RWPE2 (cell line): ENCODE results near the gene KCNN3.

Source experiments
- ATAC-seq: fragments of 200-7000 bp; cut with Tn5 transposase; 3 replicates; pipeline ENCODE4 v1.9.1; 2021; ENCODE audit warnings: low read depth
- DNase-seq: peaks from one replicate; pipeline ENCODE4 v3.0.0-alpha.2; 2020; ENCODE audit warnings: low spot score
- H3K27ac ChIP-seq: fragments of 450-650 bp; 2 replicates; pipeline ENCODE4 v1.5.1; 2017; ENCODE audit warnings: mild to moderate bottlenecking; ENCODE audit not compliant: poor library complexity, severe bottlenecking
- H3K27me3 ChIP-seq: fragments of 250-450 bp; sonication (Bioruptor Pico); 2 replicates; pipeline ENCODE4 v1.5.1; 2021; ENCODE audit warnings: mild to moderate bottlenecking, moderate library complexity; ENCODE audit not compliant: insufficient read depth, poor library complexity, severe bottlenecking
- H3K36me3 ChIP-seq: fragments of 250-450 bp; sonication (Bioruptor Pico); 2 replicates; pipeline ENCODE4 v1.5.1; 2020; ENCODE audit warnings: low read depth, mild to moderate bottlenecking, moderate library complexity
- H3K4me1 ChIP-seq: fragments of 250-450 bp; sonication (Bioruptor Pico); 2 replicates; pipeline ENCODE4 v1.5.1; 2021; ENCODE audit warnings: mild to moderate bottlenecking, moderate library complexity; ENCODE audit not compliant: insufficient read depth, poor library complexity, severe bottlenecking
- H3K4me3 ChIP-seq: fragments of 250-450 bp; sonication (Bioruptor Pico); 2 replicates; pipeline ENCODE4 v1.5.1; 2021; ENCODE audit warnings: mild to moderate bottlenecking, moderate library complexity; ENCODE audit not compliant: severe bottlenecking
- H3K9me3 ChIP-seq: fragments of 250-450 bp; sonication (Bioruptor Pico); 2 replicates; pipeline ENCODE4 v1.5.1; 2021; ENCODE audit warnings: mild to moderate bottlenecking, moderate library complexity; ENCODE audit not compliant: severe bottlenecking
- TF ChIP-seq, protein P1 (sequence below): fragments of 450-650 bp; IDR thresholded peaks from one replicate; pipeline ENCODE4 v1.5.1; 2017; ENCODE audit warnings: mild to moderate bottlenecking, moderate library complexity; ENCODE audit not compliant: poor library complexity, severe bottlenecking

KCNN3 gene

DNA sequence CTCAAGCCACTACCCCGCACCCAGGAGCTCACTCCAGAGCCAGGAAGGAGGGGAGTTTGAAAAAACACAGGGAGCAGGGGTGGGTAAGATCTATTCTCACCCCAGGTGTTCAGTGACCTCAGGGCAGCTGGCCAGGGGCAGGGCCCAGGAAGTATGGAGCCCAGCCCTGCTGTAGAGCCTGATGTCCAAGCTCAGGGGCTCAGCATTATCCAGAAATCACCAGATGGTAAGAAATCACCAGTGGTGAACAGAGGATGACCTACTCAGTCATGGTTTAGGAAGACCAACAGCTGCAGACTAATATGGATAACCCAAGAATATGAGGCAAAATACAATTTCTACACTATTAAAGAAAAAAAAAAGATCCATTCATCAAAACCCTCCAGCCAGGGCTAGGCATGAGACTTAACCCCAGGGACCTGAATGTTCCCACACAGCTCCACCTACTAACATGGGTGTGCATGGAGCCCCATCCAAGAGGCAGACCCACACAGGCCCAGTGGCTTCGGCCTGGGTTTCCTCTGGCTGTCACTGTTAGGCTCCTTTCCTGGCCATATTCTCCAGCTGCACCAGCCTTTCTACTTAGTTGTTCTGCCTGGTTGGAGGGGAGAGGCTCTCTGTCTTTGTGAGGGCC lies 67.6 kb downstream of the KCNN3 start:
- no peaks in the 10 kb centered on the region for H3K4me1 ChIP-seq
- TF ChIP-seq, protein P1, sequence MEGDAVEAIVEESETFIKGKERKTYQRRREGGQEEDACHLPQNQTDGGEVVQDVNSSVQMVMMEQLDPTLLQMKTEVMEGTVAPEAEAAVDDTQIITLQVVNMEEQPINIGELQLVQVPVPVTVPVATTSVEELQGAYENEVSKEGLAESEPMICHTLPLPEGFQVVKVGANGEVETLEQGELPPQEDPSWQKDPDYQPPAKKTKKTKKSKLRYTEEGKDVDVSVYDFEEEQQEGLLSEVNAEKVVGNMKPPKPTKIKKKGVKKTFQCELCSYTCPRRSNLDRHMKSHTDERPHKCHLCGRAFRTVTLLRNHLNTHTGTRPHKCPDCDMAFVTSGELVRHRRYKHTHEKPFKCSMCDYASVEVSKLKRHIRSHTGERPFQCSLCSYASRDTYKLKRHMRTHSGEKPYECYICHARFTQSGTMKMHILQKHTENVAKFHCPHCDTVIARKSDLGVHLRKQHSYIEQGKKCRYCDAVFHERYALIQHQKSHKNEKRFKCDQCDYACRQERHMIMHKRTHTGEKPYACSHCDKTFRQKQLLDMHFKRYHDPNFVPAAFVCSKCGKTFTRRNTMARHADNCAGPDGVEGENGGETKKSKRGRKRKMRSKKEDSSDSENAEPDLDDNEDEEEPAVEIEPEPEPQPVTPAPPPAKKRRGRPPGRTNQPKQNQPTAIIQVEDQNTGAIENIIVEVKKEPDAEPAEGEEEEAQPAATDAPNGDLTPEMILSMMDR = no peak
- no peaks in the 10 kb centered on the region for H3K36me3 ChIP-seq
- peaks cover 15% of the 10 kb centered on the region for H3K27me3 ChIP-seq
- no peak overlapping the region for H3K4me3 ChIP-seq
- ATAC-seq = no peak
- H3K27ac ChIP-seq = no peak overlapping the region
- no peaks in the 10 kb centered on the region for H3K9me3 ChIP-seq
- no peak for DNase-seq

DNA sequence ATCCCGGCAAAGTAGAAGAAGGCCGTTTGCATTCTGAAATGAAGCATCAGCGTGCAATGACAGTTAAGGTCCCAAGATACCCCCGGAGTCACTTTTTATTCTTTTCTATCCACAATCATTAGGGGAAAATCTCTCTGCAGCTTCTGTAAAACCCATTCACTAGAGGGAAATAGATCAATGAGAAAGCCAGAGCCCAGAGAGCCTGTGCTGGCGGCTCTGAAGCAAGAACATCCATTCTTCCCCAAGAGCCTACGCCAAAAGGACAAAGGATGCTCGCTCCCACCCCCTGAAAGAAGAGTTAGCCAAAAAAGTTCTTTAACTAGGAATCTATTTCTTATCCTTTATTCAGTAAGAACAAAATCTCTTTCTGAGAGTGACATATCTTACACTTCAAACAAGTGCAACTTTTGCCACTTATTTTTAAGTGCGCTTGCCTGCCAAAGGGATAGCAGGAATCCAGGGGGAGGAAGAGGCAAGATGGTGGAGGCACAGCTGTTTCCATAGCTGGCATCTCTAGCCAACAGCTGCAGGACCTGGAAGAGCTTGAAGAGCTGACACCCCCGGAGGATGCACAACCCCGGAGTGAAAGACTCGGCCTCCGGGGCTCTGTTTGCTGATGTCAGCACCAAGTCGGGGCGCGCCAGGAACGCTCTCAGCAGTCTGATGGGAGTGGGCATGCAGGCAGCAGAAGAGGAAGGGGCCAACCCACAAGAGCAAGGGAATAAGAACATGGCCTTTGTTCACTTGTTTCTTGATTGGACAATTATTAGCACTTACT lies 68.7 kb downstream of the KCNN3 start:
- Histone ChIP-seq H3K4me1 (no peaks in the 10 kb centered on the region), H3K4me3 (no peak overlapping the region), H3K27ac (no peak overlapping the region), H3K9me3 (no peaks in the 10 kb centered on the region), H3K27me3 (peaks cover 15% of the 10 kb centered on the region), H3K36me3 (no peaks in the 10 kb centered on the region)
- TF ChIP-seq, protein P1 = no peak
- no peak for ATAC-seq
- no peak for DNase-seq

DNA sequence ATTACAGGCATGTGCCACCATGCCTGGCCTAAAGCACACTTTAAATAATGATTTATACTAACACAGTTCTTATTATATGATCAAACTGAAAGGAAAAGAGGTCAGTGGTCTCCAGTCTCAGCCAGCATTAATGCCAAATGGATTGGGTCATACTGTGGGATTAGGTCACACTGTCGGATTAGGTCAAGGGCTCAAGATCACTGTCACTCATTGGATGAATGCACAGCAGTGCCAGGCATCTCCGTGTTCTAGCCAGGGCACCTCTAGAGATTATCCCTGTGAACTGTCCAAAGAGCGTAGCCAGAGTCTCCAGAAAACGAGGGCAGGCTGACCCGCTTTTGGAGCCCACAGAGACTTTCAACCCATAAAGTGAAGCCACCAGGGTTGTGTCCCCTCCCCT lies 70.9 kb downstream of the KCNN3 start:
- Histone ChIP-seq H3K4me3 (no peak overlapping the region), H3K4me1 (no peaks in the 10 kb centered on the region), H3K9me3 (no peaks in the 10 kb centered on the region), H3K27me3 (peaks cover 2% of the 10 kb centered on the region), H3K27ac (no peak overlapping the region), H3K36me3 (no peaks in the 10 kb centered on the region)
- ATAC-seq (no peak), DNase-seq (no peak)
- TF ChIP-seq, protein P1 = no peak

DNA sequence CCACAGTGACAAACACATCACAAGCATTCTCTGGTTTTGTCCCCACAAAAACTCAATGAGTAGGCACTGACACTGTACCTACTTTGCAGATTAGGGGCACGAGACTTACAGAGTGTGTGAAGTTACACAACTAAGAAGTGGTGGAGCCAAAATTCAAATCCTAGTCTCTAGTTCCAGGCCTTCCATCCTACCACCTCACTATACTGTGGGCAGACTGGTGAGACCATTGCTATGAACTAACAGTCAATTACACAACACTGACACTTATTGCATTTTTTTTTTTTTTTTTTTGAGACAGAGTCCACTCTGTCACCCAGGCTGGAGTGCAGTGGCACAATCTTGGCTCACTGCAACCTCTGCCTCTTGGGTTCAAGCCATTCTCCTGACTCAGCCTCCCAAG lies 71.4 kb downstream of the KCNN3 start:
- Histone ChIP-seq H3K9me3 (no peaks in the 10 kb centered on the region), H3K4me1 (no peaks in the 10 kb centered on the region), H3K4me3 (no peak overlapping the region), H3K27me3 (no peaks in the 10 kb centered on the region), H3K27ac (no peak overlapping the region), H3K36me3 (no peaks in the 10 kb centered on the region)
- ATAC-seq (no peak), DNase-seq (no peak)
- TF ChIP-seq, protein P1 = no peak

DNA sequence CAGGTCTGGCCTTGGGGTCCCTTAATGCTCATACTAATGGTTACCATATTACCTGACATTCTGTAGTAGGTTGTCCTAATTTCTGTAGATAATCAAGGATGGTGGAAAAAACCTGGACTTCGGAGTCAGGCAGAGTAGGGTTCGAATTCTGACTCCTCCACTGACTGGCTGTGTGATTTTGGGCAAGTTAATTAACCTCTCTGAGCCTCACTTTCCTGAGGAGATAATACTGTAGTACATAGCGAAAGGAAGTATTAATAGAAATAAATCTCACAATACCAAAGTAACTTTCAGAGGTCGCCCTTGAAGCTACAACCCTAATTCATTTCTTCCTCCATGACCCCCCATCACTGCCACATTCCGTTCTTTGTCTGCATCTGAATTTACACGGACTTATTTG lies 72.9 kb downstream of the KCNN3 start:
- Histone ChIP-seq H3K36me3 (no peaks in the 10 kb centered on the region), H3K9me3 (no peaks in the 10 kb centered on the region), H3K4me3 (no peak overlapping the region), H3K27me3 (peaks cover 3% of the 10 kb centered on the region), H3K27ac (no peak overlapping the region), H3K4me1 (no peaks in the 10 kb centered on the region)
- DNase-seq (no peak), ATAC-seq (no peak)
- TF ChIP-seq, protein P1 = no peak
